Cerebellar cortex (tissue), 1 donor: Measurements from ENCODE around the gene ZNF143.

ENCODE experiments used
- DNase-seq: peaks from one replicate; pipeline ENCODE4 v3.0.0-alpha.2; 2015; ENCODE audit warnings: low spot score

The ZNF143 gene

DNA sequence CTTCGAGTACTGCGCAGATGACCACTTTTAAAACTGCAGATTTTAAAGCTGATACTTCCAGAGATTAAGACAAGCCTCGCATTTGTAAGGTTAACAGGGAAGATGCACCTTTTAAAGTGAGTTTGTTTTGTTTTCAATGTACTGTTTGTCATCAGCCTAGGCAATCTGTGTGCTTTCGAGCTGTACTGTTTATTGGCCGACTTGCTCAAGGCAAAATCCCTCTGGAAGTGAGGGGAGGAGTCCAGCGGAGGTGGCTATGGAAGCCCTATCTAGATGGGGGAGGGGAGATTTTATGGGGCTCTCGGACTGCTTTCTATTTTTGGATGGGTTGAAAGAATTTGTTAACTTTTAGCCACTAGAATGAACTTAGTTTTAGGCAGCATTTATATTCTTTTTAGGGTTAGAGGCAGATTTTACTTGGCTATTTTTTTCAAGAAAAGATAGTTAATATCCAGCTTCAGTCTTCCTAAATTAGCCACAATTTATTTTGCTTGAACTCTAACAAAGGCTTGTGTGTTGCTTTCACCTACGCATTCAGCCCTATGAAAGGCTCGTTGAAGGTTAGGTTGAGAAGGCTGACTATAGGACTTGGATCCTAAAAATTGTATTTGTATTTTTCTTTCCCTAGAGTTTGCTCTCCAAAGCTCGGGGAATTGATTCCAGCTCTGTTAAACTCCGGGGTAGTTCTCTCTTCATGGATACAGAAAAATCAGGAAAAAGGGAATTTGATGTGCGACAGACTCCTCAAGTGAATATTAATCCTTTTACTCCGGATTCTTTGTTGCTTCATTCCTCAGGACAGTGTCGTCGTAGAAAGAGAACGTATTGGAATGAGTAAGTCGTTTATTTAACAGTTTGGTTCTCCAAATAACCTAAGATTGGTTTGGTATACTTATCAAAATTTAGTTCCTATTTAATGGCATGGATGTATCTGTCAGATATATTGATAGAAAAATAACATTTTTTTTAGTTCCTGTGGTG is 114.7 kb downstream of the ZNF143 start:
- peak; percentile 76 for DNase-seq

DNA sequence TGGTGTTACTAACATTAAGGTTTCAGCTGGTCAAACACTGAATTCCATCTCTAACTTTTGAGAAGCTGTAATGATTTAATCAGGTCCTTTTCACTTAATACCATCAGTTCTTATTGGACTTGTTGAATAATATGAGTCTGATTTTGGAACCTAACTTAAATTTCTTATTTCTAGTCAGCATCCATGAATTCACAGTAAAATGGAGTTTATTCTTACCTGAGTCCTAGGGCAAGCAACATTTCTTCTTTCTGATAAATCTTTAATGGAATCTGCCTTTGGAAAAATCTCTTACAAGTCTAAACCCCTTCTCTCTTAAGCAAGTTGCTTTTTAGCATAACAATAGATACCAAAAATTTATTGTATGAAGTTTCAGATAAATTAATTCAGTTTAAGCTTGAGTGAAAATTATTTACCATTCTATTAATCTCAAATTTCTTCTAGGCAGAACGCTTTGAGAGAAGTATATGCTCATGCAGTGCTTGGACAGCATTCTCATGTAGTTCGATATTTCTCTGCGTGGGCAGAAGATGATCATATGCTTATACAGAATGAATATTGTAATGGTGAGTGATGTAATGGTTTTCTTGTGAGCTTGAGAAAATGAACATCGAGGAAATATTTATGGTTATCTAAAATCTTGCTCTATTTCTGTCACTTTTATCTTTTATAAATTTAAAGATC is 116.0 kb downstream of the ZNF143 start:
- DNase-seq: no peak

DNA sequence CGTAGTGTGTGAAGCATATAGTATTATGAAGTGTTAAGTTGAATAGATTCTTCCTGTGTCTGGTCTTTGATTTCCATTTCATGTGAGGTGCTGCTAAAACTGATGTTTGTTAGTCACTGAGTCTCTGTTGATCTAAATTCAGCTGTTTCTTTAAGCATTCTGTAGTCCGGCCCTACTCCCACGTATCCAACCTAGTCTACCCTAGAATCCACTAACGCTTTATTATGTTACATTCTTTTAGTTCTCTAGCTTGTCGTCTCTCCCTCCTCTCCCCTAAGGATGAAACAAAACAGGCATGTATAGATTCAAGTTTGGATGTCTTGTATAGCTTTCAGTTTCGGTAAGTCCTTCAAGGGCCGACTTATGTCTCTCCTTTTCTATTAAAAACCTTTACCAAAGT is 116.7 kb downstream of the ZNF143 start:
- DNase-seq: no peak
